Endothelial cell of umbilical vein (primary cell): ENCODE results near the gene ARNT2. TPM values are rescaled to one million over a fixed set of nuclear protein-coding genes. Genes with fewer than 3 reads are reported as not detected.

Source experiments
- BruUV-seq: library from RNA; stranded (reverse); fragments of 400-500 nt; replicated peaks from 2 replicates; lab custom pipeline; 2021; lab: Mats Ljungman, UMichigan
- CTCF ChIA-PET: fragments of 300-600, 350-600 bp; sonication (Branson Sonifier 250); formaldehyde crosslinking; loops from one replicate; lab custom pipeline; 2021; ENCODE audit warnings: antibody characterized with exemption, inconsistent platforms; lab: Charles Lee
- POLR2A ChIA-PET: fragments of 300-600, 350-600 bp; sonication (Branson Sonifier 250); formaldehyde crosslinking; loops from one replicate; lab custom pipeline; 2021; ENCODE audit warnings: antibody characterized with exemption, inconsistent platforms; lab: Charles Lee
- DNase-seq: peaks from one replicate; pipeline ENCODE4 v3.0.0-alpha.2; 2011; ENCODE audit warnings: low read depth, low spot score
- FAIRE-seq: peaks from 2 replicates; lab custom pipeline; 2011; peaks lifted over from hg19 to GRCh38; lab: Jason Lieb, UNC
- H2AFZ ChIP-seq: 2 replicates; pipeline ENCODE4 v1.6.0; 2012; ENCODE audit warnings: low read depth, low read length, control low read depth, inconsistent platforms
- H3K27ac ChIP-seq: 2 replicates; pipeline ENCODE4 v1.5.1; 2011; ENCODE audit warnings: low read depth, mild to moderate bottlenecking, control low read depth, low read length, moderate library complexity; ENCODE audit not compliant: insufficient read depth
- H3K27me3 ChIP-seq, 2 experiments: 2 replicates each; pipeline versions ENCODE4 v1.6.0 to v1.6.1; 2011; ENCODE audit warnings: low read length in 2 of 2, mixed read lengths in 1 of 2; ENCODE audit not compliant: control insufficient read depth in 2 of 2, insufficient read depth in 2 of 2
- H3K36me3 ChIP-seq, 2 experiments: 2 replicates in 1 of 2; 3 replicates in 1 of 2; pipeline ENCODE4 v1.5.1; 2011; ENCODE audit warnings: low read length in 2 of 2, mild to moderate bottlenecking in 1 of 2, moderate library complexity in 1 of 2; ENCODE audit not compliant: control insufficient read depth in 2 of 2, insufficient read depth in 2 of 2; ENCODE audit errors: extremely low read depth in 1 of 2
- H3K4me1 ChIP-seq: 3 replicates; pipeline ENCODE4 v1.5.1; 2011; ENCODE audit warnings: mild to moderate bottlenecking, low read length; ENCODE audit not compliant: control insufficient read depth, insufficient read depth; ENCODE audit errors: extremely low read depth
- H3K4me2 ChIP-seq: 2 replicates; pipeline ENCODE4 v1.6.1; 2011; ENCODE audit warnings: low read length, control low read depth, mixed read lengths; ENCODE audit not compliant: insufficient read depth
- H3K4me3 ChIP-seq, 3 experiments: fragments of 200-600 bp in 1 of 3; sonication (generic), shearing (Covaris generic) in 1 of 3; replicated peaks in 1 of 3; 2 replicates each; pipeline ENCODE4 v1.5.1; 2011 to 2016; ENCODE audit warnings: control low read depth in 3 of 3, low read length in 3 of 3, mild to moderate bottlenecking in 2 of 3, inconsistent platforms in 1 of 3, low read depth in 1 of 3, moderate library complexity in 1 of 3; ENCODE audit not compliant: insufficient read depth in 1 of 3
- H3K79me2 ChIP-seq: 2 replicates; pipeline ENCODE4 v1.6.0; 2012; ENCODE audit warnings: low read length, inconsistent platforms; ENCODE audit not compliant: control insufficient read depth, insufficient read depth
- H3K9ac ChIP-seq: replicated peaks from 2 replicates; pipeline ENCODE3; 2011; ENCODE audit warnings: low read length, control low read depth; ENCODE audit not compliant: insufficient read depth; ENCODE audit errors: extremely low read depth
- H3K9me1 ChIP-seq: replicated peaks from 3 replicates; pipeline ENCODE4 v1.6.0; 2011; ENCODE audit warnings: mild to moderate bottlenecking, low read length; ENCODE audit not compliant: control insufficient read depth, insufficient read depth; ENCODE audit errors: extremely low read depth
- H3K9me3 ChIP-seq: replicated peaks from 2 replicates; pipeline ENCODE4 v1.5.1; 2012; ENCODE audit warnings: low read length, inconsistent platforms; ENCODE audit not compliant: control insufficient read depth, insufficient read depth
- H4K20me1 ChIP-seq: replicated peaks from 2 replicates; pipeline ENCODE3; 2011; ENCODE audit warnings: mild to moderate bottlenecking, low read length; ENCODE audit not compliant: control insufficient read depth, insufficient read depth; ENCODE audit errors: extremely low read depth
- EZH2 ChIP-seq: IDR thresholded peaks from 2 replicates; pipeline ENCODE4 v1.6.1; 2012; ENCODE audit warnings: borderline replicate concordance, low read depth, mild to moderate bottlenecking, moderate library complexity, low read length, inconsistent platforms; ENCODE audit not compliant: severe bottlenecking
- FOS ChIP-seq: IDR thresholded peaks from 2 replicates; pipeline ENCODE4 v1.6.1; 2011; ENCODE audit warnings: mild to moderate bottlenecking, low read length, moderate library complexity, borderline replicate concordance; ENCODE audit not compliant: insufficient read depth
- MYC ChIP-seq: IDR thresholded peaks from one replicate; pipeline ENCODE4 v1.6.1; 2011; ENCODE audit warnings: mild to moderate bottlenecking, low read depth, low read length
- POLR2A ChIP-seq: IDR thresholded peaks from 2 replicates; pipeline ENCODE4 v1.6.1; 2012; ENCODE audit warnings: low read depth, mild to moderate bottlenecking, control low read depth, low read length
- POLR2AphosphoS5 ChIP-seq: IDR thresholded peaks from 2 replicates; pipeline ENCODE4 v1.6.1; 2012; ENCODE audit warnings: low read depth, mild to moderate bottlenecking, control low read depth, low read length, moderate library complexity; ENCODE audit not compliant: insufficient read depth
- dilution Hi-C: fragments of 300-500 bp; cut with MboI; formaldehyde crosslinking; loops from one replicate; pipeline ENCODE4 v1.15.0; 2019; ENCODE audit warnings: low sequenced_read_pairs; ENCODE audit not compliant: extremely low pct_ligation_motif_present
- intact Hi-C: fragments of 100-400 bp; cut with micrococcal nuclease; formaldehyde crosslinking; loops from one replicate; pipeline ENCODE4 v1.10.0; 2022
- polyA plus RNA-seq, 4 experiments: library from polyadenylated mRNA; depleted of rRNA in 3 of 4; stranded (reverse) in 3 of 4; unstranded in 1 of 4; fragments of >200 nt; gene quantifications; 2 replicates each; pipeline versions ENCODE4 v1.2.1 to v1.2.3, GENCODE V29; 2011 to 2012; ENCODE audit warnings: missing spikeins in 1 of 4
- total RNA-seq: library from RNA; stranded (reverse); gene quantifications from 2 replicates; pipeline ENCODE4 v1.2.3, GENCODE V29; 2021
- TF ChIP-seq, protein P1 (sequence below): IDR thresholded peaks from 2 replicates; pipeline ENCODE4 v1.6.1; 2011; ENCODE audit not compliant: insufficient read depth, insufficient read length
- TF ChIP-seq, protein P2 (sequence below), 2 donors: IDR thresholded peaks; 1 replicate in 1 of 2; 2 replicates in 1 of 2; pipeline ENCODE4 v1.5.1; 2011; ENCODE audit warnings: low read length in 2 of 2, mild to moderate bottlenecking in 2 of 2, moderate library complexity in 2 of 2, control low read depth in 1 of 2, inconsistent platforms in 1 of 2, low read depth in 1 of 2; ENCODE audit not compliant: insufficient read depth in 1 of 2; ENCODE audit errors: extremely low read depth in 1 of 2

ARNT2 gene
- total and polyA plus RNA-seq, 2 donors (not counting 3 experiments of a cell fraction or from before 2014, with no cell fraction given), result 0.03 to 0.20 TPM

DNA sequence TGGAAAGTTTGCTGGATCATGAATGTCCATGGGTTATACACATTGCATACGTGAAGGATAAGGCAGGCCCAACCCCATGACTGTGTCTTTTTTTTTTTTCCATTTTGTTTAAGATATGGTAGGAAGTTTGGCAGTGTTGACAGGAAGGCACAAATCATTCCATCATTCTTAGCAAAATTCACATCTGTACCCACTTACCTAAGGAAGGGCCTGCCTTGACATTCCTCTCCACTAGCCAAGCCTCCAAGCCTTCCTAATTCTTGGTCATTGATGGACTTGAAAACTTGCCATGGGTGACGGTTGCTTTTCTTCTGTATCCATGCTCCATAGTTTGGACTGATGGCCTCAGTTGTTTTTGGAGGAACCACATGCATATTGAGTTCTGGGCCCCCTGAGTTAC is 54.4 kb downstream of the ARNT2 start:
- H3K4me1 ChIP-seq, result no peaks in the 10 kb centered on the region
- H3K27ac ChIP-seq, result no peak overlapping the region
- peaks cover 0 to 3% of the 10 kb centered on the region in 2 experiments for H3K27me3 ChIP-seq
- no TSS peak for BruUV-seq
- H3K9ac ChIP-seq, result no peak overlapping the region
- H3K4me3 ChIP-seq, result no peak overlapping the region
- FAIRE-seq (no peak), DNase-seq (no peak)
- H3K9me3 ChIP-seq, result no peaks in the 10 kb centered on the region
- no peak for TF ChIP-seq POLR2A
- TF ChIP-seq, protein P1, sequence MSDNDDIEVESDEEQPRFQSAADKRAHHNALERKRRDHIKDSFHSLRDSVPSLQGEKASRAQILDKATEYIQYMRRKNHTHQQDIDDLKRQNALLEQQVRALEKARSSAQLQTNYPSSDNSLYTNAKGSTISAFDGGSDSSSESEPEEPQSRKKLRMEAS, result no peak
- TF ChIP-seq EZH2, result no peak
- no peak for TF ChIP-seq POLR2AphosphoS5
- TF ChIP-seq MYC, result no peak
- TF ChIP-seq, protein P2, sequence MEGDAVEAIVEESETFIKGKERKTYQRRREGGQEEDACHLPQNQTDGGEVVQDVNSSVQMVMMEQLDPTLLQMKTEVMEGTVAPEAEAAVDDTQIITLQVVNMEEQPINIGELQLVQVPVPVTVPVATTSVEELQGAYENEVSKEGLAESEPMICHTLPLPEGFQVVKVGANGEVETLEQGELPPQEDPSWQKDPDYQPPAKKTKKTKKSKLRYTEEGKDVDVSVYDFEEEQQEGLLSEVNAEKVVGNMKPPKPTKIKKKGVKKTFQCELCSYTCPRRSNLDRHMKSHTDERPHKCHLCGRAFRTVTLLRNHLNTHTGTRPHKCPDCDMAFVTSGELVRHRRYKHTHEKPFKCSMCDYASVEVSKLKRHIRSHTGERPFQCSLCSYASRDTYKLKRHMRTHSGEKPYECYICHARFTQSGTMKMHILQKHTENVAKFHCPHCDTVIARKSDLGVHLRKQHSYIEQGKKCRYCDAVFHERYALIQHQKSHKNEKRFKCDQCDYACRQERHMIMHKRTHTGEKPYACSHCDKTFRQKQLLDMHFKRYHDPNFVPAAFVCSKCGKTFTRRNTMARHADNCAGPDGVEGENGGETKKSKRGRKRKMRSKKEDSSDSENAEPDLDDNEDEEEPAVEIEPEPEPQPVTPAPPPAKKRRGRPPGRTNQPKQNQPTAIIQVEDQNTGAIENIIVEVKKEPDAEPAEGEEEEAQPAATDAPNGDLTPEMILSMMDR (IDR thresholded peaks at IDR 0.05; ENCODE audit: extremely low read depth in 1 of 2, insufficient read depth in 1 of 2, low read depth in 1 of 2, low read length in 2 of 2), result no peak
- no peak for TF ChIP-seq FOS
- dilution Hi-C loops (no loop called here), intact Hi-C loops (no loop called here)
- ChIA-PET POLR2A (no interaction called here), CTCF (interaction anchor here (0.5 to 8.4 kb wide), 4 partner anchors 319 to 808 kb away, joined by 3 to 139 read pairs (median 60); partner anchors contain the start of gene CEMIP)
- H3K4me2 ChIP-seq, result no peak overlapping the region
- H3K79me2 ChIP-seq, result no peaks in the 10 kb centered on the region
- H4K20me1 ChIP-seq, result no peaks in the 10 kb centered on the region
- H2AFZ ChIP-seq, result no peak overlapping the region
- H3K36me3 ChIP-seq, result no peaks in the 10 kb centered on the region
- H3K9me1 ChIP-seq, result no peaks in the 10 kb centered on the region
